ENCODE measurements around the gene CAPN7. TPM values are rescaled to one million over a fixed set of nuclear protein-coding genes. Genes with fewer than 3 reads are reported as not detected.

The CAPN7 gene
- total and polyA plus RNA-seq, 10 donors = 10.8 to 72.3 (median 48.8) TPM

DNA sequence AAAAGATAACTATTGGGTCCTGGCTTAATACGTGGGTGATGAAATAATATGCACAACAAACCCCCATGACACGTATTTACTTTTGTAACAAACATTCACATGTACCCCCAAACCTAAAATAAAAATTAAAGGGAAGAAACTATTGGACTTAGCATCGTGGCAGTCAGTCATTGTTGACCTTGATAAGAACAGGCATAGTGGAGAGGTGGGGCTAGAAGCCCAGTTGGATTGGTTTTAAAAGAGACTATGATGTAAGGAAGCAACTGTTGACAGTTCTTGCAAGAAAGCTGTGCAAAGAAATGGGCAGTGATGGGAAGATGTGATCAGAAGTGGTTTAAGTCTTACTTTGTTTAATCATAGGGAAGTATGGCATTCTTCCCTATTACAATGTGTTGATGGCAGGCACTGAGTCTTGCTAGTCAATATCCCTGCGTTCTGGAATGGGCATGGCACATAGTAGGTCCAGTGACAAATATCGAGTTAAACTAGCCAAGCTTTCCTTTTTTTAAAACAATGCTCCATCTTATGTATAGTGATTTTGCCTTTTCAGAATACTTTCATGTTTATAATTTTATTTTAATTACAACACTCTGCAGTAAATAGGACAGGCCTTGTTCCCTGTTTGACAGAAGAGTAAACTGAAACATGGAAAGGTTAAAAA lies 37.9 kb downstream of the CAPN7 start:
- Histone ChIP-seq H3K4me1 (no peaks in the 10 kb centered on the region), H3K4me3 (no peak overlapping the region), H3K36me3 (peaks cover 0 to 100% (median 77%) of the 10 kb centered on the region in 6 donors), H3K9me3 (no peaks in the 10 kb centered on the region), H3K27ac (no peak overlapping the region), H3K27me3 (replicated peaks in 1 of 7) (no peaks in the 10 kb centered on the region)
- DNase-seq = no peak
- intact Hi-C loops (cut with DNase I; ENCODE audit: low total_unique reads) = no loop called here
- no peak for TF ChIP-seq CTCF (IDR thresholded peaks at IDR 0.05 in 8 of 11, conservative IDR thresholded peaks at IDR 0.05 in 3 of 11)
- no peak for TF ChIP-seq POLR2AphosphoS5 (IDR thresholded peaks at IDR 0.05)
- no peak for TF ChIP-seq POLR2A (IDR thresholded peaks at IDR 0.05)
- 88 to 94% (median 90%) methylated on average over 5 of the region's 5 CpGs for WGBS, 5 donors

DNA sequence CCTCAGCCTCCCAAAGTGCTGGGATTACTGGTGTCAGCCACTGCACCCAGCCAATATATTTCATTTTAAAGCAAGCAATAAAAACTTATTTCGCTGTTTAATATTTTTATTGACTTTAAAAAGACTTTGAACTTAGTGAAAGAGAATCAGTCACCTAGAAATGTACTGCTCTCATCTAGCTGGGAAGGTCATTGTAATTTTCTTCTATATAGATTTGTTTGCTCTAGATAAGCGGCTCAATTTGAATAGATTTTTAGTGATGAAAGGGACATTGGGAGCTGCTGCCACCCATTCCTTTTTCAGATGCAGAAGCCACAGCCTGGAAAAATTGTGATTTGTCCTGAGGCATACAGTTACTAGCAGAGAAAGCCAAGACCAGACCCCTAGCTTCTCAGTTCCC lies 40.1 kb downstream of the CAPN7 start:
- H3K36me3 ChIP-seq = peaks cover 0 to 100% (median 83%) of the 10 kb centered on the region in 6 donors
- intact Hi-C loops (cut with DNase I; ENCODE audit: low total_unique reads) = no loop called here
- TF ChIP-seq POLR2AphosphoS5 (IDR thresholded peaks at IDR 0.05) (no peak), CTCF (IDR thresholded peaks at IDR 0.05 in 8 of 11, conservative IDR thresholded peaks at IDR 0.05 in 3 of 11) (no peak), POLR2A (IDR thresholded peaks at IDR 0.05) (no peak)

GRCh38 chr3:15253023-15253697 lies 47.1 kb downstream of the CAPN7 start:
- Histone ChIP-seq H3K27ac (no peak overlapping the region), H3K4me1 (no peaks in the 10 kb centered on the region), H3K27me3 (replicated peaks in 1 of 7) (no peaks in the 10 kb centered on the region), H3K4me3 (no peak overlapping the region), H3K9me3 (no peaks in the 10 kb centered on the region), H3K36me3 (peaks cover 3 to 100% (median 92%) of the 10 kb centered on the region in 6 donors)
- WGBS, 5 donors = 72 to 88% (median 85%) methylated on average over 7 of the region's 7 CpGs
- TF ChIP-seq POLR2AphosphoS5 (IDR thresholded peaks at IDR 0.05) (peak in 1 of 3 donors; percentile 35), POLR2A (IDR thresholded peaks at IDR 0.05) (no peak)
- no peak for DNase-seq
- intact Hi-C loops (cut with DNase I; ENCODE audit: low total_unique reads) = no loop called here

More for the DNA sequence above, 40.1 kb downstream of the CAPN7 start:
- Histone ChIP-seq H3K27ac (no peak overlapping the region), H3K4me3 (no peak overlapping the region), H3K27me3 (replicated peaks in 1 of 7) (no peaks in the 10 kb centered on the region), H3K4me1 (no peaks in the 10 kb centered on the region), H3K9me3 (no peaks in the 10 kb centered on the region)
- DNase-seq = no peak
- WGBS, 5 donors = 92 to 100% (median 97%) methylated on average over 2 of the region's 2 CpGs

- no peak for TF ChIP-seq POLR2AphosphoS5 (IDR thresholded peaks at IDR 0.05)
- no peak for TF ChIP-seq CTCF (IDR thresholded peaks at IDR 0.05 in 8 of 11, conservative IDR thresholded peaks at IDR 0.05 in 3 of 11)
- no peak for TF ChIP-seq POLR2A (IDR thresholded peaks at IDR 0.05)
- Histone ChIP-seq H3K4me1 (no peaks in the 10 kb centered on the region), H3K27ac (no peak overlapping the region), H3K9me3 (no peaks in the 10 kb centered on the region), H3K36me3 (peaks cover 3 to 100% (median 90%) of the 10 kb centered on the region in 6 donors), H3K27me3 (replicated peaks in 1 of 7) (no peaks in the 10 kb centered on the region), H3K4me3 (no peak overlapping the region)
- WGBS, 5 donors = 90 to 100% (median 96%) methylated on average over 2 of the region's 2 CpGs
- intact Hi-C loops (cut with DNase I; ENCODE audit: low total_unique reads) = no loop called here
- DNase-seq = no peak
Observed at GRCh38 chr3:15255215-15255614, 49.2 kb downstream of the CAPN7 start.
